Stomach smooth muscle (tissue), 2 donors: ENCODE measurements around the gene BMPR2.
"Not testable (repeated sequence)": the region's sequence is repeated elsewhere in the genome, so short reads cannot be mapped to it uniquely, and the experiment has no call there.

Experiments
- H3K27ac ChIP-seq: one replicate; pipeline ENCODE4 v1.7.0; 2013; ENCODE audit warnings: mild to moderate bottlenecking, low read length, inconsistent platforms
- H3K27me3 ChIP-seq, 2 donors: one replicate each; pipeline ENCODE4 v1.7.0; 2013; ENCODE audit warnings: low read length in 2 of 2; ENCODE audit not compliant: insufficient read depth in 2 of 2, control insufficient read depth in 1 of 2
- H3K36me3 ChIP-seq, 2 donors: one replicate each; pipeline ENCODE4 v1.7.0; 2013; ENCODE audit warnings: low read length in 2 of 2; ENCODE audit not compliant: control insufficient read depth in 2 of 2, insufficient read depth in 2 of 2
- H3K4me1 ChIP-seq: one replicate; pipeline ENCODE4 v1.7.0; 2013; ENCODE audit warnings: low read length; ENCODE audit not compliant: control insufficient read depth, insufficient read depth
- H3K4me3 ChIP-seq, 2 donors: one replicate each; pipeline ENCODE4 v1.7.0; 2013; ENCODE audit warnings: low read length in 2 of 2
- H3K9ac ChIP-seq, 2 donors: one replicate each; pipeline ENCODE4 v1.7.0; 2013; ENCODE audit warnings: low read length in 2 of 2, mild to moderate bottlenecking in 1 of 2
- H3K9me3 ChIP-seq, 2 donors: one replicate each; pipeline ENCODE4 v1.7.0; 2013; ENCODE audit warnings: low read length in 2 of 2; ENCODE audit not compliant: control insufficient read depth in 2 of 2
- donor health status: healthy.
- donor health status: Pancreatic carcinoma.

Gene BMPR2

GRCh38 chr2:202382684-202383083 lies 6.6 kb downstream of the BMPR2 start:
- Histone ChIP-seq H3K9me3 (no peaks in the 10 kb centered on the region), H3K27me3 (no peaks in the 10 kb centered on the region), H3K36me3 (no peaks in the 10 kb centered on the region), H3K4me3 (no peak overlapping the region), H3K27ac (no peak overlapping the region), H3K9ac (no peak overlapping the region), H3K4me1 (peaks cover 18% of the 10 kb centered on the region)

GRCh38 chr2:202386495-202386894 lies 10.4 kb downstream of the BMPR2 start:
- H3K36me3 ChIP-seq, H3K9ac ChIP-seq, H3K4me1 ChIP-seq, H3K27me3 ChIP-seq, H3K27ac ChIP-seq, H3K9me3 ChIP-seq, H3K4me3 ChIP-seq: not testable (repeated sequence)

- no peaks in the 10 kb centered on the region for H3K36me3 ChIP-seq
- H3K27me3 ChIP-seq, result no peaks in the 10 kb centered on the region
- H3K9ac ChIP-seq, result no peak overlapping the region
- H3K27ac ChIP-seq, result no peak overlapping the region
- peaks cover 4% of the 10 kb centered on the region for H3K4me1 ChIP-seq
- no peak overlapping the region for H3K4me3 ChIP-seq
- no peaks in the 10 kb centered on the region for H3K9me3 ChIP-seq
Observed at GRCh38 chr2:202387608-202388342, 11.6 kb downstream of the BMPR2 start.

- no peaks in the 10 kb centered on the region for H3K4me1 ChIP-seq
- no peaks in the 10 kb centered on the region for H3K36me3 ChIP-seq
- H3K9me3 ChIP-seq, result no peaks in the 10 kb centered on the region
- H3K9ac ChIP-seq, result no peak overlapping the region
- no peaks in the 10 kb centered on the region for H3K27me3 ChIP-seq
- no peak overlapping the region for H3K27ac ChIP-seq
- no peak overlapping the region for H3K4me3 ChIP-seq
Observed at GRCh38 chr2:202400941-202401340, 24.8 kb downstream of the BMPR2 start.

- H3K36me3 ChIP-seq, result no peaks in the 10 kb centered on the region
- no peaks in the 10 kb centered on the region for H3K4me1 ChIP-seq
- no peak overlapping the region for H3K9ac ChIP-seq
- H3K4me3 ChIP-seq, result no peak overlapping the region
- H3K9me3 ChIP-seq, result no peaks in the 10 kb centered on the region
- no peaks in the 10 kb centered on the region for H3K27me3 ChIP-seq
- H3K27ac ChIP-seq, result no peak overlapping the region
Observed at GRCh38 chr2:202405798-202406197, 29.7 kb downstream of the BMPR2 start.

- H3K27me3 ChIP-seq, result no peaks in the 10 kb centered on the region
- no peaks in the 10 kb centered on the region for H3K4me1 ChIP-seq
- H3K9ac ChIP-seq, result no peak overlapping the region
- H3K36me3 ChIP-seq, result no peaks in the 10 kb centered on the region
- no peaks in the 10 kb centered on the region for H3K9me3 ChIP-seq
- H3K27ac ChIP-seq, result no peak overlapping the region
- no peak overlapping the region for H3K4me3 ChIP-seq
Observed at GRCh38 chr2:202406445-202406978, 30.4 kb downstream of the BMPR2 start.

DNA sequence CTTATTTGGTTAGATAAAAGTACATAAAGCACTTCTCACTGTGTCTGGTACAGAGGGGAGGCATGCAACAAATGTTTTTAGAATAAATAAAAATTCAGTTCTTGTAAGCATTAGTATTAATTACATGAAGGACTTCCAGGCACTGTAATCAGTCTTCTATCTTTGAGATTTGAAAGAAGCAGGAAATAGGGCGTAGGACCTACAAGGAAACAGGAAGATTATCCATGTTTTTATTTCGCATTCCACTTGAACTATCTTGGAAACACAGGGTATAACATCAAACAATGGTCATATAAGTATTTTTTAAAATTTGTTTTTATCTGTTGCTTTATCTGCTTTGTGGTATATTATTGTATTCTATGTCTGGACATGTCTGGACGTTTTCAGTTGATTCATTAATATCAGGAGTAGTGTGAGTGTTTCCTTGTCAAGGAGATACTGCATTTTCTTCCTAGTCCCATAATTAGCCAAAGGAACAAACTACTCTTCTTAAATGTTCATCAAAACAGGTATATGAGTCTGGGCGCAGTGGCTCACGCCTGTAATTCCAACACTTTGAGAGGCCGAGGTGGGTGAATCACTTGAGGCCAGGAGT lies 32.5 kb downstream of the BMPR2 start:
- Histone ChIP-seq H3K4me1 (no peaks in the 10 kb centered on the region), H3K27me3 (no peaks in the 10 kb centered on the region), H3K36me3 (no peaks in the 10 kb centered on the region), H3K9ac (no peak overlapping the region), H3K27ac (no peak overlapping the region), H3K9me3 (no peaks in the 10 kb centered on the region), H3K4me3 (no peak overlapping the region)

DNA sequence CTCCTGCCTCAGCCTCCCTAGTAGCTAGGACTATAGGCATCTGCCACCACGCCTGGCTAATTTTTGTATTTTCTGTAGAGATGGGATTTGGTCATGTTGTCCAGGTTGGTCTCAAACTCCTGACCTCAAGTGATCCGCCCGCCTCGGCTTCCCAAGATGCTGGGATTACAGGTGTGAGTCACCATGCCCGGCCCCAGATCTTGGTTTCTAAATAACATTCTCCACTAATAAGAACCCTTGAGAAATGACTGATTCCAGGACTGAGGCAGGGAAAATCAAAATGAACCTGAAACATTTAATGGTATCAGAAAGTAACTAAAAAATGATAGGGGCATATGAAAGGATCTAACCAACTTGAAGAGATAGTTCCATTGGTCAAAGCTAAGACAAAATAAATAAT lies 34.0 kb downstream of the BMPR2 start:
- no peaks in the 10 kb centered on the region for H3K4me1 ChIP-seq
- no peak overlapping the region for H3K9ac ChIP-seq
- no peak overlapping the region for H3K27ac ChIP-seq
- no peaks in the 10 kb centered on the region for H3K27me3 ChIP-seq
- no peaks in the 10 kb centered on the region for H3K36me3 ChIP-seq
- no peak overlapping the region for H3K4me3 ChIP-seq
- H3K9me3 ChIP-seq, result no peaks in the 10 kb centered on the region

- H3K27ac ChIP-seq, result no peak overlapping the region
- H3K27me3 ChIP-seq, result no peaks in the 10 kb centered on the region
- no peaks in the 10 kb centered on the region for H3K36me3 ChIP-seq
- no peaks in the 10 kb centered on the region for H3K9me3 ChIP-seq
- no peak overlapping the region for H3K4me3 ChIP-seq
- H3K4me1 ChIP-seq, result no peaks in the 10 kb centered on the region
- H3K9ac ChIP-seq, result no peak overlapping the region
Observed at GRCh38 chr2:202411097-202411496, 35.0 kb downstream of the BMPR2 start.

DNA sequence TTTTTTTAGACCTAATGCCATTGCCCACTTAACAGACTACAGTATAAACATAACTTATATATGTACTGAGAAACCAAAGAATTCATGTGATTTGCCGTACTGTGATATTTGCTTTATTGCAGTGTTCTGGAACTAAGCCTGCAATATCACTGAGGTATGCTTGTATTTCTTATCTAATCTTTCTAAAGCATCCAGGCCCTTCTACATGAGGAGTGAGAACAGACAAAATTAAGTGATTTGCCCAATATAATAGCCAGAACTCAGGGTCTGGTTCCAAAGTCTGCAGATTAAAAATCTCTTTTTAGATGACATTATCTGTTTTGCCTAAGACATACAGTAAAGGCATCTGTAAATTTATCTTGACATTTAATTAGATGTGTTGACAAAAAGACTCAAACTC lies 41.9 kb downstream of the BMPR2 start:
- no peaks in the 10 kb centered on the region for H3K36me3 ChIP-seq
- H3K9me3 ChIP-seq, result no peaks in the 10 kb centered on the region
- no peak overlapping the region for H3K9ac ChIP-seq
- no peak overlapping the region for H3K4me3 ChIP-seq
- peaks cover under 1% of the 10 kb centered on the region for H3K4me1 ChIP-seq
- no peak overlapping the region for H3K27ac ChIP-seq
- H3K27me3 ChIP-seq, result no peaks in the 10 kb centered on the region

GRCh38 chr2:202418511-202418910 lies 42.4 kb downstream of the BMPR2 start:
- Histone ChIP-seq H3K27me3 (no peaks in the 10 kb centered on the region), H3K4me1 (peaks cover 5% of the 10 kb centered on the region), H3K36me3 (no peaks in the 10 kb centered on the region), H3K9me3 (no peaks in the 10 kb centered on the region), H3K9ac (no peak overlapping the region), H3K4me3 (no peak overlapping the region), H3K27ac (no peak overlapping the region)
